Measurements from ENCODE around the gene ALK.

The ALK gene

GRCh38 chr2:29530281-29530680 is 391.1 kb downstream of the ALK start:
- no peak for DNase-seq (ENCODE audit: low read depth in 3 of 3)

GRCh38 chr2:29528891-29529520 is 392.4 kb downstream of the ALK start:
- no peak for DNase-seq (ENCODE audit: low read depth in 3 of 3)

DNA sequence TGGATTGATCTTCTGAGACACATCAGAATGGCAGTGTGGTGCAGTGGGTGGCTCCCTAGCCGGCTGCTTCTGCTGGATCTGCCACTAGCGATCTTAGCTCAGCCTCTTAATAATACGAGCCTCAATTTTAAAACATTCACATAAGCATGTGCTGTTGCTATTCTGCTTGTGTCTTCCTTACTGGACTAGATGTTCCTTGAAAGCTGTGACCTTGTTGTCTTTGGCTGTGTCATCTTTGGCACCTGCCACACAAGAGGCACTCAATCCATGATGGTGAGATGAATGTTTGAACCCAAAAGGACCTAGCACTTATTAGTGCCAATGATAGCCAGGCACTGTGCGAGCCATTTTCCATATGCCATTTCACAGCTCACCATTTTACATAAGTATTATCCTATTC is 393.0 kb downstream of the ALK start:
- no peak for DNase-seq (ENCODE audit: low read depth in 3 of 3)

GRCh38 chr2:29527947-29528346 is 393.4 kb downstream of the ALK start:
- DNase-seq (ENCODE audit: low read depth in 3 of 3): no peak

DNA sequence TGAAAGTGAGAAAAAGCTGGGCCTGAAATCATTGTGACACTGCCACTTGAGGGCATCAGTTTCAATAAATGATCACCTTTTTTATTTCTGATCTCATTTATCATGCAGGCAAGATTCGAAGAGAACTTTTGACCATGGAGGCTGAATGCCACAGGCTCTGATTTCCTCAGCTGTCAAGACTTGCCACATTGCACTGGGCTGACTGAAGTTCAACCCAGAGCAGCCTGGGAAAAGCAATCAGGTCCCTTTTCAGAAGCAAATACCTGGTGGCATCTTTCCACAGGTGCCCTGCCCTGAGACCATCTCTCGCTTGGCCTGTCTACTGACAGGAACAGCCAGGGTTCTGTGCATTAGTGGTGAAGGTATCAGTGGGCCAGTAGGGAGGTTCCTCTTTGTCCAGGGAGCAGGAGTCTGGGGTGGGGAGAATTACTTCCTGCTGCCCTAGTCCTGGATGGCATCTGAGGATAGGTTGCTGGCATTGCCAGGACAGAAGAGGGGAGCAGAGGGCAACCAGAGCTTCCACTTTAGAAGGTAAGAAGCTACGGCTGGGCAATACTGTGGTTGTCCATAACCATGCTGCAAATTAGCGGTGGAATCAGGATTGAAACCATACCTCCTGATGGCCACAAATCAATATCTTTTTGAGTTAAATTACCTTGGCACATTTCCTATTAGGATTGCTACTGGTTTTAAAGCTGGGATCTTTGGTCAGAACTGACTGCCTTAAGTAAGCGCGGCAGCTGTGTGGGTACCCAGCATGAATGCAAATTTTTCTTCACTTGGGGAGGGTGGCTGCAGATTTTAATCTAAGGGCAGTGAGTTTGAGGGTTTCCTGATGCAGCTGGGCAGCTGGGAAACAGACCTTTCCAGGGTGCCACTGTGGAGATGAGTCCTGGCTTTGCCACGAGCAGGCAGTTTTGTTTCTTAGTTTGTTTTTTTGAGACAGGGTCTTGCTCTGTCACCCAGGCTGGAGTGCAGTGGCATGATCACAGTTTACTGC is 394.5 kb downstream of the ALK start:
- no peak for DNase-seq (ENCODE audit: low read depth in 3 of 3)

DNA sequence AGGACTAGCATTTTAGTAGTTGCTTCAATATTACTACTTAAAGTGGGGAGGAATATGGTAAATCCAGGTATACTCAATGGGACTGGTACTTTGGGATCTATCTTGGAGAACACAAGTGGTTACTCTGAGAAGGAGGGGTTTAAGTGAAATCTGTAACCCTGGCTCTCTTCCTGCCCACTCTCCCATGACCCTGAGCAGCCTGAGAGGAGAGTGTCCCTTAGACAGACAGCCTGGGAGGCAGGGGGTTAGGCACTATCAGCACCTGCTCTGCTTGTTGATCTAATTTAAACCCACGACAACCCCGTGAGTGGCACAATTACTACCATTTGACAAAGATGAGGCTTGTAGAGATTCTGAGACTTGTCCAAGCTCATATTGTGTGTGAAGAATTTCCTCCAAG is 395.5 kb downstream of the ALK start:
- DNase-seq (ENCODE audit: low read depth in 3 of 3): no peak

- DNase-seq (ENCODE audit: low read depth in 3 of 3): no peak
Observed at GRCh38 chr2:29524652-29525051, 396.7 kb downstream of the ALK start.

GRCh38 chr2:29522951-29523669 is 398.3 kb downstream of the ALK start:
- DNase-seq (ENCODE audit: low read depth in 3 of 3): no peak

GRCh38 chr2:29520001-29520400 is 401.4 kb downstream of the ALK start:
- no peak for DNase-seq (ENCODE audit: low read depth in 3 of 3)

DNA sequence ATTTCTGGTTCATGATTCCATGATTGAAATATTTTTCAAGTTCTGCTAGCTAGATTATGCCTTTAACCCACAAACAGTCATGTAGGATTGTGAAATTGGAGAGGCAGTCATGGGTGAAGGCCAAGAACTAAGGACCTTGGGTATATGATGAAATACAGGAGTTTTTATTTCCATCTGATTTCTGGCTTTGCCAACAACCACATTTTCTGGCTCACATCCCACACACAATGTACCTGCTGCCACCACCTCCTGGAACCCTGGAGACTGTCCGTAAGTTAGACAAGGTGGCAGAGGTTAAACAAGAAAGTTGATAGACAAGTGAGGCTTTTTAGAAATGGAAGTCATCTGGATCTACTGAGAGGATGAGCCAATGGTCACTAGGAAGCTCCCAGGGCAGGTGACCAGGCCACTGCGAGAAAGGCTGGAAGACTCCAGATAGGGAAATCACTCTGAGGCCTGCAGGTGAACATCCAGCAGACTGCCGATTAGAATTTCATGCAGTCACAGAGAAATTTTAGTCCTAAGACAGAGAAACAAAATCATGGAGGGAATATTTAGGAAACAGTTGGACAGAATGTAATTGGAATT is 402.0 kb downstream of the ALK start:
- DNase-seq (ENCODE audit: low read depth in 3 of 3): no peak

GRCh38 chr2:29518646-29519337 is 402.6 kb downstream of the ALK start:
- no peak for DNase-seq (ENCODE audit: low read depth in 3 of 3)

DNA sequence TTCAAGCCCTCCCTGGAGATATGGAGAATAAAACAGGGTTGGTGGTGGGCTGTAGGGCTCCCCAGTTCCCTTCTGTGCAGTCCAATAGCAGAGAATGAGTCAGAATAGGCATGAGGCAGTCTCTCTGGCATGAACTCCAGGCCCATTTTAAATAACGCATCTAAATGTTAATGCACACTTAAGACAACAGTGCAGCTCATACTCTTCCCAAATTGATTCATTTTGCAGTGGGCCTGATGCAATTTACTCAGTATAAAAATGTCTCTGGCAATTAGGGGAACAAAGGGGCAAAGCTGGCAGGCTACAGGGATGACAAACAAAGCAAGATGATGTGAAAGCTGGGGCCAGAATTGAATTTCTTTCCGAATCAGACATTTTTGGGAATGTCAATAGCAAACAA is 403.4 kb downstream of the ALK start:
- no peak for DNase-seq (ENCODE audit: low read depth in 3 of 3)

DNA sequence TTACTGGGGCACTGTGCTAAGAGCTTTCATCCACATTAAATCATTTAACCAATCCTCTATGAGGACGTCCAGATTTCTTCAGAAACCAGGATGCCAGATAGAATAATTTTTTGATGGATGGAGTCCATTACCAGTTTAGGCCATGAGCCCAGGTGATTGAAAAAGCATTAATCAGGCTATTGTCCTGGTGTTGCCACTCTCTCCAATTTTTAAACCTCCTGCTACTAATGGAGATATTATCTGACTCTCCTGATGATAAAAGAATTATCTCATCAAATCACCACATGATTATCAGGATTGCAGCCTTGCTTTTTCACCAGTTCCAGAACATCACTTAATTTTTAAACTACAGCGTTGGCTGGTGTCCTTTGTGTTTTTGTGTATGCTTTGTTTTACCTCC is 404.0 kb downstream of the ALK start:
- no peak for DNase-seq (ENCODE audit: low read depth in 3 of 3)

- no peak for DNase-seq (ENCODE audit: low read depth in 3 of 3)
Observed at GRCh38 chr2:29516767-29517166, 404.6 kb downstream of the ALK start.

DNA sequence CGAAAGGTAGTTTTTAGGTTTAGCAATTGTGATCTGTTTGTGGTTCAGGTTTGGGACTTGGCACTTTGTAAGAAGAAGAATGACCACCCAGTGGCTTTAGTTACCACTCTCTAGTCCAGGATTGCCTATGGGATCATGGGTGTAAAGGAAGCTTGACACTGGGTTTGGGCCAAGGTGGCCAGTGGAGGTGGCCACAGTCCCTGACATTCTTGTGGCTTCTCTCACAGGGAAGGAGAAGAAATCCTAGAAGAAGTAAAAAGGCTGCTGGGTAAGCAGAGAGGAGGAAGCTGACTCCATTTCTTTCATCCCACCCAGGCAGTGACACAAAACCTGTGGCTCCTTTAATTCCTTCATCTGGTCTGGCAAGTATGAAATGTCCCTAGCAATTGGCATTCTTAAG is 411.5 kb downstream of the ALK start:
- DNase-seq (ENCODE audit: low read depth in 3 of 3): no peak

GRCh38 chr2:29509397-29509796 is 412.0 kb downstream of the ALK start:
- no peak for DNase-seq (ENCODE audit: low read depth in 3 of 3)

DNA sequence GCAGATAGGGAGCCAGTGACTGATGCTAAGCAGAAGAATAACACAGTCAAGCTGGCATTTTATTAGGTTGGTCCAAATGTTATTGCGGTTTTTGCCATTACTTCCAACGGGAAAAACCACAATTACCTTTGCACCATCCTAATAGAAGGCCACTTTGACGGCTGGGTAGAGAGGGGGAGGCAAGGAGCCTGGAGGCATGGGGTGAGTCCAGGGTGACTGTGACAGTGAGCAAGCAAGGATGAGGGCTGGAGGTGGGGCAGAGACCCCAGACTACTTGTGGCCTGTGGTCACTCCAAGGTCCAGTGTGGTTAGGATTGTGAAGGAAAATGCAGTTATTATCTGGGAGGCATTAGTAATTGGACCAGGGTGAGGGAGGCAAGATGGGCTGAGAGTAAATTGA is 416.6 kb downstream of the ALK start:
- no peak for DNase-seq (ENCODE audit: low read depth in 3 of 3)

DNA sequence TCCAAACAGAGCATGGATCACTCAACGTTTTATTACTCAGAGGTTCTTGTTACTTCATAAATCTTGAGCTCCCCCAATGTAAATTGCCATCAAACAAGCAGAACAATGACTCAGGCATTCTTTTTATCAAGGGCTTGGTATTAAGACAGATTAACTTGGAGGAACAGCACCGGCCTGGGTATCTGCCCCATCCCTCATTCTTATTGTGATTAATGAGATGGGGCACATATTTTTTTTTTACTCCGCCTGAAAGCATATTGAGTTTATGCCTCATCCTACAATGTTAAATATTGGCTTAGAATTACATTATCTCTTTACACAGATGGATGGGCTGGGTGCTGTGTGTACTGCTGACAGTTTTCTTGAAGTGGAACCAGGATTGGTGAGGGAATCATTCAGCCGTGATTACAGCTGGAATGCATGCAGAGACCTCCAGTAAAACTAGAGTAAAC is 418.9 kb downstream of the ALK start:
- no peak for DNase-seq (ENCODE audit: low read depth in 3 of 3)

DNA sequence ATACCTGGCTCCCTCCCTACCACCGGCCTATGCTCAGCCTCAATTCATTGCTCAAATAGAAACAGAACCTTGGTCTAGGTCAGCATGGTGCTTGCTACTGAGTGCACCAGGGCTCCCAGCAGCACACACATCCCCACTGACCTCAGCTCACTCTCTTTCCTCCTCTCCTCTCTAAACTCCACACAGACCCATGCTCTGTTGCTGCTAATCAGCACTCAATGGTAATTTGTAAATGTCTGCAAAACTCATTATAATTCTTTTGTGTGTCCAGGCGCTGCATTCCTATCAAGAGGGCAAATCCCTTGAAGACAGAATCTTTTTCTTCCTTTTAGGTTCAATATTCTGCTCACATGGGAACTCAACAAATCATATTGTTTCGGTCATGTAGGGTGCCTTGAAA is 424.0 kb downstream of the ALK start:
- no peak for DNase-seq (ENCODE audit: low read depth in 3 of 3)

DNA sequence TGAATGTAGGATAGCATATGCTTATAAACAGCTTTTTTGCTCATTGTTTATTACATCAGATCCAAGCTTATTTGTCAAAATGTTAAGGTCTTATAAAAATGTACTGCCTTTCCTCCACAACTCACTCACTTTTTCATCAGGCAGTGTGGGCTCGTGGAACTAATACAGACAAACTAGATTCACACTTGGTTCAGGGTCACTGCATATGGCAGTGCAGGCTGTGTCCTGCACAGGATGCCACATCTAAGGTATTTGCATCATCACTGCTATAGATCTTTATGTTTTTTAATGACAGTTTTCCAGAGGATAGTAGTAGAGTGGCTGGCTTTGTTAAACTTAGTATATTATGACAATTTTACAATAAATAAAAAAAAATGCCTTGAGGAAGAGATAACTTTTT is 425.2 kb downstream of the ALK start:
- no peak for DNase-seq (ENCODE audit: low read depth in 3 of 3)

DNA sequence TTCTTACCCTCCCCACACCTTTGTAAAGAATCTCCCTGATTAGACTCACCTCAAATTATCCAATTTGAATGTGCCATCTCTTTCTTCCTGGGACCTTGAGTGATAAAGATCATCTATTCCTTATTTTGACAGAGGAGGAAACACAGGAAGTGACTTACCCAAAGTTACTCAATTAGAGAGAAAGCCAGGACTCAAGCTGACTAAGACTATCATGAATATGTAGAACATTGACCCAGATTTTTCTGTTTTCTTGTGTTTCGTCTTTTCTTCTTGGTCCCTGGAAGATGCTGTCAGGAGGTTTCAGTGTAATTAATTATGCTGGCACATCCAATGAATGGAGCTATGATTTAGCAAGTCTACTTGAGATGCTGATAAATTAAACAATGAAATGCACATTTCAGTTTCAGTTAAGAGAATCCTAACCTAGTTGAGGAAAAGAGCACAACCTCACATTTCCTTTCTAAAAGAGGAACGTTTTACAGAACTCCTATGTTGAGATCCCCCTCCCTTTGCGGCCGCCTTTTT is 425.8 kb downstream of the ALK start:
- no peak for DNase-seq (ENCODE audit: low read depth in 3 of 3)

Data from stimulated activated CD4-positive, alpha-beta T cell treated with anti-CD3 and anti-CD28 coated beads, TNF-alpha, amount 100 ng/mL, for 4 hours (primary cell).